HG03442 (cell line): ENCODE results near the gene NFIB.

Experiments used
- ATAC-seq: cut with Tn5 transposase; IDR thresholded peaks from one replicate; pipeline ENCODE4 v1.9.1; 2021; ENCODE audit warnings: mild to moderate bottlenecking, moderate library complexity; ENCODE audit not compliant: unreplicated experiment

The NFIB gene

GRCh38 chr9:14307989-14308852 lies 5.7 kb downstream of the NFIB start:
- no peak for ATAC-seq

- ATAC-seq, result no peak
Observed at GRCh38 chr9:14306672-14307660, 7.0 kb downstream of the NFIB start.

DNA sequence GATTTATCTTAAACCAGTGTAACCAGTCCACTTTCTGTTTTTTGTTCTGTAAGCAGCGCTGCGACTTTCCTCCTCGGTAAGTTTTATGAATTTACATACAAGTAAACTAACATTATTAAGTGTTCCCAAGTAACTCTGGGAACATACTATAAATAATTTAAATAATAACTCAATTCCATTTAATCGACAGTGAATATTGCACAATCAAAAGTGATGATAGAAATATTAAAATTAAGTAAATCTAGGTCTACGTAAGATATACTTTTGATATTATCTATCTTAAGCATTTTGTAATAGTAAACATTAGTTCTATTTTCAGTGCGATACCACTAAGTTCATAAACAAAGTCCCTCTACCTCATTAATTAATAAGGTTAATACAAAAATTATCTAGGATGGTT lies 7.8 kb downstream of the NFIB start:
- ATAC-seq, result no peak

- ATAC-seq, result no peak
Observed at GRCh38 chr9:14304259-14304658, 9.7 kb downstream of the NFIB start.

DNA sequence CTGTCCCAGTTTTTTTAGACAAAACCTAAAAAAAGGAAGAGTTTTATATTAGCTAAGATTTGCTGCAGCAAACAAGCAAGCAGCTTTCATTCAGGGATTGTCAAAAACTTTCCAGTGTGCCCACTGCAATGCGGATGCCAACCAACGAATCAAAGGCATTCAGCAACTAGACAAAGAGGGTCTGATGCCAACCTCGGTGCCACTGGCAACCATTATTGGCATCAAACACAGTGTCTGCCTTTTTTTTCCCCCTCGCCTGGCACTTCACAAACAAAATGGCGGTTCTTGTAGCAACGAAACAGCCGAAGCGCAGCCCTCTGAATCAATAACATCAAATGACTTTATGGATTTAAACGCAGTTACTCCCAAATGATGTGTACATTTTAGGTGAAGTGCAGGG lies 10.4 kb downstream of the NFIB start:
- ATAC-seq, result no peak

- no peak for ATAC-seq
Observed at GRCh38 chr9:14303100-14303499, 10.8 kb downstream of the NFIB start.

DNA sequence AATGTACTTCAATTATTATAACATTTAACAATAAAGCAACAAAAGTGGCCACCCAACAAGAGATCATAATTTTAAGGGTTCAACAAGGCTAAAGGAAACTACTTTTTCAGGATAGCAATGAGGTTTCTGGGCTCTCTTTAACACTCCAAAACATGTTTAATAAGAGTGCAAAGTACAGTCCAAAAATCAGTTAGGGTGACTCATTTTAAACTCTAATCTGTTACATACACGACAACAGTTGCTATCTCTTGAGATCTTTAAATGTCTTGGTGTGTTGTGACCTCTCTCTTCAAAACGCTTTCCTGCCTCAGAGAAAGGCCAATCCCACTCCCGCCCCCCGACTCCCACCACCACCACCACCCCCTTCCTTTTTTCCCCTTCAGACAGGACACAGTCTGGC lies 11.5 kb downstream of the NFIB start:
- ATAC-seq, result no peak

- ATAC-seq, result no peak
Observed at GRCh38 chr9:14301583-14302021, 12.3 kb downstream of the NFIB start.

- ATAC-seq, result no peak
Observed at GRCh38 chr9:14301006-14301405, 12.9 kb downstream of the NFIB start.

- ATAC-seq, result no peak
Observed at GRCh38 chr9:14300588-14300987, 13.4 kb downstream of the NFIB start.

- no peak for ATAC-seq
Observed at GRCh38 chr9:14300040-14300439, 13.9 kb downstream of the NFIB start.

DNA sequence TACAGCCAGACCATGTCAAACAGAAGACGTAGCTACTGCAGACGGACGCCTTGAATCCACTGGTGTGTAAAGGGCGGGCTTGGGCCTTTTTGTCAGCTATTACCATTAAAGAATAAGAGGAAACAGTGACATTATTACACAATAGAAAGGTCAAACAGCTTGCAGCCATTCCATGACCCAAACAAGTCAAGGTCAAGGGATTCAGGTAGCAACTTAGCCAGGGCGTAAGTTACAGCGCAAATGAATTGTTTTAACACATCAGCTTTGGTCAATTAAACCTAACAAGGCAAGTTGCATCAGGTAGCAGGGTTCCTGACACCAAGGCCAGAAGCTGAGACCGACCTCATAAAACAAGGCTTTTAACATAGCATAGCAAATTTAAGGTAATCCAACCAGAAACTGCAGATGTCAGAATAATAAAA lies 15.3 kb downstream of the NFIB start:
- ATAC-seq, result no peak

DNA sequence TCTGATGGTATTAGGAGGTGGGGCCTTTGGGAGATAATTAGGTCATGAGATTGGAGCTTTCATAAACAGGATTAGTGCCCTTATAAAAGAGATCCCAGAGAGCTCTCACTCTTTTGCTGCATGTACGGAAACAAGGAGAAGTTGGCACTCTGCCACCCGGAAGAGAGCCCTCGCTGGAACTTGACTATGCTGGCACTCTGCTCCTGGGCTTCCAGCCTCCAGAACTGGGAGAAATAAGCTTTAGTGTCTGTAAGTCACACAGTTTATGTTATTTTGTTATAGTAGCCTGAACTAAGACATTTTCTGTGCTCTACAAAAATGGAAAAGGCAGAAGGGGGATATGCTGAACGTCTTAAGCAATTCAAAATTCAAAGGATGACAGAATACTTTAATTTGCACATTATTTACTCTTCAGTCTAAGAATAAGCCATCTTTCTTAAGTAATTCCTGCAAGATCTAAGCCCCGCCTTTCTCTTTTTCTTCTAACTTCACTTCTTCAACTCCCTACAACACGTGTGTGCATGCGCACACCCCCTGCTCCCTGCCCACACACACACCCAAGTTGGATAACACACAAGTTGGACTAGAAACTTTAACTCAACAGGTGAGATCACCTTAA lies 17.3 kb downstream of the NFIB start:
- no peak for ATAC-seq

DNA sequence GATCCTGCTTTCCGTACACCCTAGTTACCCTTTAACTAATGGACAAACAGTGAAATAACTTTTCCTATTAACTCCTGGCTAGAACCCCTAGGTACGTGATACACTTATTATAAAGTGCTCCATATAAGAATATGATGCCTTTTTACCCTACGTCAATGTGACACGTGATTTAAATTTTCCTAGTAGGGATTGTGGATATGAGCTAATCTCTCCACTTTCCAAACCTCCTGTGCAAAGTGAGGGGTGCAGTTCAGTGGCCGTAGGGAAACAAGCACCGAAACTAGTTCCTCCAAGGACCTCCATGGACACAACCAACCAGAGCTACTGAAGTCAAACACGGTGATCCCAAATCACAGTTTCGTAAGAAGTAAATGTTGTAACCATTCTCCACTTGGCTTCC lies 19.3 kb downstream of the NFIB start:
- no peak for ATAC-seq

- ATAC-seq, result no peak
Observed at GRCh38 chr9:14293801-14294200, 20.1 kb downstream of the NFIB start.

GRCh38 chr9:14292181-14292739 lies 21.7 kb downstream of the NFIB start:
- no peak for ATAC-seq

GRCh38 chr9:14289916-14290315 lies 24.0 kb downstream of the NFIB start:
- no peak for ATAC-seq

GRCh38 chr9:14288433-14288832 lies 25.5 kb downstream of the NFIB start:
- ATAC-seq, result no peak

- no peak for ATAC-seq
Observed at GRCh38 chr9:14286121-14286520, 27.8 kb downstream of the NFIB start.

GRCh38 chr9:14283276-14283675 lies 30.7 kb downstream of the NFIB start:
- no peak for ATAC-seq

GRCh38 chr9:14281876-14282275 lies 32.1 kb downstream of the NFIB start:
- no peak for ATAC-seq
